Hepatocyte (in vitro differentiated cells): ENCODE data around the gene MITF. TPM values are rescaled to one million over a fixed set of nuclear protein-coding genes. Genes with fewer than 3 reads are reported as not detected.

ENCODE experiments used
- DNase-seq: peaks from one replicate; pipeline ENCODE4 v3.0.0-alpha.2; 2016; ENCODE audit warnings: low spot score
- H2AFZ ChIP-seq: fragments of 200-600 bp; sonication (generic); 2 replicates; pipeline ENCODE4 v1.6.0; 2016; ENCODE audit warnings: antibody characterized with exemption, mild to moderate bottlenecking
- H3K27ac ChIP-seq: fragments of 200-600 bp; sonication (generic); 2 replicates; pipeline ENCODE4 v1.5.1; 2016; ENCODE audit warnings: mild to moderate bottlenecking
- H3K27me3 ChIP-seq: fragments of 200-600 bp; sonication (generic); 2 replicates; pipeline ENCODE4 v1.6.1; 2016
- H3K36me3 ChIP-seq: fragments of 200-600 bp; sonication (generic); replicated peaks from 2 replicates; pipeline ENCODE4 v1.5.1; 2016; ENCODE audit warnings: low read depth; ENCODE audit not compliant: insufficient read depth
- H3K4me1 ChIP-seq: fragments of 200-600 bp; sonication (generic); 2 replicates; pipeline ENCODE4 v1.5.1; 2016; ENCODE audit warnings: mild to moderate bottlenecking, moderate library complexity; ENCODE audit not compliant: insufficient read depth
- H3K4me2 ChIP-seq: fragments of 200-600 bp; sonication (generic); 2 replicates; pipeline ENCODE4 v1.6.0; 2016
- H3K4me3 ChIP-seq: fragments of 200-600 bp; sonication (generic); 2 replicates; pipeline ENCODE4 v1.5.1; 2016; ENCODE audit warnings: mild to moderate bottlenecking
- H3K79me2 ChIP-seq: fragments of 200-600 bp; sonication (generic); 2 replicates; pipeline ENCODE4 v1.6.0; 2017; ENCODE audit warnings: mild to moderate bottlenecking
- H3K9me2 ChIP-seq: fragments of 200-600 bp; sonication (generic); replicated peaks from 2 replicates; pipeline ENCODE4 v1.6.0; 2017; ENCODE audit warnings: mild to moderate bottlenecking; ENCODE audit not compliant: insufficient read depth
- H3K9me3 ChIP-seq: fragments of 200-600 bp; sonication (generic); 2 replicates; pipeline ENCODE4 v1.5.1; 2016; ENCODE audit warnings: low read depth, mild to moderate bottlenecking
- H4K20me1 ChIP-seq: fragments of 200-600 bp; sonication (generic); 2 replicates; pipeline ENCODE4 v1.6.0; 2016; ENCODE audit warnings: mild to moderate bottlenecking; ENCODE audit not compliant: insufficient read depth, poor library complexity, severe bottlenecking
- CTCF ChIP-seq: fragments of 200-600 bp; sonication (generic); IDR thresholded peaks from 2 replicates; pipeline ENCODE4 v1.5.1; 2016; ENCODE audit warnings: antibody characterized with exemption, mild to moderate bottlenecking; ENCODE audit not compliant: poor library complexity
- EZH2 ChIP-seq: fragments of 200-600 bp; sonication (generic); IDR thresholded peaks from 2 replicates; pipeline ENCODE4 v1.6.1; 2016; ENCODE audit warnings: antibody characterized with exemption, mild to moderate bottlenecking, borderline replicate concordance
- EZH2phosphoT487 ChIP-seq: fragments of 200-600 bp; sonication (generic); IDR thresholded peaks from one replicate; pipeline ENCODE4 v1.6.1; 2018; ENCODE audit warnings: antibody characterized with exemption, mild to moderate bottlenecking, low read depth, moderate library complexity; ENCODE audit not compliant: unreplicated experiment, severe bottlenecking
- WGBS: methylation state at CpG from one replicate; pipeline ENCODE4 v1.1.6; 2016; ENCODE audit warnings: low lambda C conversion rate; ENCODE audit errors: missing lambda C conversion rate; 5-methylcytosine and 5-hydroxymethylcytosine counted together
- polyA plus RNA-seq: library from polyadenylated mRNA; unstranded; fragments of >200 nt; fragmentation: Nextera tagmentation; extraction: Ambion mirVana; gene quantifications from 2 replicates; pipeline ENCODE4 v1.2.1, GENCODE V29; 2016
- total RNA-seq: library from RNA; depleted of rRNA; stranded (reverse); fragments of >200 nt; gene quantifications from 2 replicates; pipeline ENCODE4 v1.2.3, GENCODE V29; 2014

The MITF gene
- total and polyA plus RNA-seq, 2 experiments from 2014 or later = 7.1 to 14.2 TPM

- Histone ChIP-seq H3K36me3 (no peaks in the 10 kb centered on the region), H3K4me2 (no peak overlapping the region), H3K4me3 (no peak overlapping the region), H3K9me3 (no peaks in the 10 kb centered on the region), H3K27me3 (no peaks in the 10 kb centered on the region), H4K20me1 (no peaks in the 10 kb centered on the region), H3K4me1 (no peaks in the 10 kb centered on the region), H3K27ac (no peak overlapping the region), H3K9me2 (no peaks in the 10 kb centered on the region), H3K79me2 (no peaks in the 10 kb centered on the region), H2AFZ (no peak overlapping the region)
- 78% methylated on average over 4 of the region's 4 CpGs for WGBS
- DNase-seq = no peak
- no peak for TF ChIP-seq CTCF
- TF ChIP-seq EZH2 = no peak
- no peak for TF ChIP-seq EZH2phosphoT487
These were observed 28.9 kb upstream of the MITF start for GRCh38 chr3:69710153-69710977.

GRCh38 chr3:69712269-69712668 is 27.0 kb upstream of the MITF start:
- H3K4me1 ChIP-seq = no peaks in the 10 kb centered on the region
- H3K9me3 ChIP-seq = no peaks in the 10 kb centered on the region
- H4K20me1 ChIP-seq = no peaks in the 10 kb centered on the region
- no peaks in the 10 kb centered on the region for H3K36me3 ChIP-seq
- H3K27ac ChIP-seq = no peak overlapping the region
- no peaks in the 10 kb centered on the region for H3K79me2 ChIP-seq
- 75% methylated on average over 5 of the region's 5 CpGs for WGBS
- H3K4me3 ChIP-seq = no peak overlapping the region
- DNase-seq = no peak
- no peaks in the 10 kb centered on the region for H3K27me3 ChIP-seq
- H3K4me2 ChIP-seq = no peak overlapping the region
- H2AFZ ChIP-seq = no peak overlapping the region
- TF ChIP-seq CTCF (no peak), EZH2phosphoT487 (no peak), EZH2 (no peak)
- H3K9me2 ChIP-seq = no peaks in the 10 kb centered on the region

DNA sequence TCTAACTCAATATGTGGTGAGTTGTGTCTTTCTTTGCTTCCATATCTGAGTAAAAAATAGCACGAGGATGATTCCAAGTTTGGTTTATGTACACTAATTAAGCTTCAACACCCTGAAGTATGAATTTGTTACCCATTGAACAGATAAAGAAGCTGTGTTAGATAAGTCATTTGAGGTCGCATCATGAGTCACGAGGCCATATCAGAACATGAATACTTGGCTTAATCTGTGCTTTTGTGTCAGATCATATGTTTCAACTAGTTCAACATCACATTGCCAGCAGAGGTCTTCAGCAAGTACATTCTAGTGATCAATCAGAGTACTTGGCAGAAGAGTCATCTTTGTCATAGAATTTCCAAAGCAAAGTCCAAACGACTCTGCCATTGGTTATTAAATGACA is 26.3 kb upstream of the MITF start:
- 80% methylated on average over 4 of the region's 4 CpGs for WGBS
- no peaks in the 10 kb centered on the region for H3K4me1 ChIP-seq
- no peaks in the 10 kb centered on the region for H3K27me3 ChIP-seq
- H2AFZ ChIP-seq = no peak overlapping the region
- no peaks in the 10 kb centered on the region for H3K9me3 ChIP-seq
- no peak for TF ChIP-seq EZH2
- no peak for TF ChIP-seq EZH2phosphoT487
- no peak for TF ChIP-seq CTCF
- no peaks in the 10 kb centered on the region for H3K36me3 ChIP-seq
- DNase-seq = no peak
- no peaks in the 10 kb centered on the region for H4K20me1 ChIP-seq
- no peaks in the 10 kb centered on the region for H3K9me2 ChIP-seq
- H3K4me2 ChIP-seq = no peak overlapping the region
- H3K79me2 ChIP-seq = no peaks in the 10 kb centered on the region
- no peak overlapping the region for H3K27ac ChIP-seq
- no peak overlapping the region for H3K4me3 ChIP-seq
